ENCODE data around the gene RPS18.

Gene RPS18

DNA sequence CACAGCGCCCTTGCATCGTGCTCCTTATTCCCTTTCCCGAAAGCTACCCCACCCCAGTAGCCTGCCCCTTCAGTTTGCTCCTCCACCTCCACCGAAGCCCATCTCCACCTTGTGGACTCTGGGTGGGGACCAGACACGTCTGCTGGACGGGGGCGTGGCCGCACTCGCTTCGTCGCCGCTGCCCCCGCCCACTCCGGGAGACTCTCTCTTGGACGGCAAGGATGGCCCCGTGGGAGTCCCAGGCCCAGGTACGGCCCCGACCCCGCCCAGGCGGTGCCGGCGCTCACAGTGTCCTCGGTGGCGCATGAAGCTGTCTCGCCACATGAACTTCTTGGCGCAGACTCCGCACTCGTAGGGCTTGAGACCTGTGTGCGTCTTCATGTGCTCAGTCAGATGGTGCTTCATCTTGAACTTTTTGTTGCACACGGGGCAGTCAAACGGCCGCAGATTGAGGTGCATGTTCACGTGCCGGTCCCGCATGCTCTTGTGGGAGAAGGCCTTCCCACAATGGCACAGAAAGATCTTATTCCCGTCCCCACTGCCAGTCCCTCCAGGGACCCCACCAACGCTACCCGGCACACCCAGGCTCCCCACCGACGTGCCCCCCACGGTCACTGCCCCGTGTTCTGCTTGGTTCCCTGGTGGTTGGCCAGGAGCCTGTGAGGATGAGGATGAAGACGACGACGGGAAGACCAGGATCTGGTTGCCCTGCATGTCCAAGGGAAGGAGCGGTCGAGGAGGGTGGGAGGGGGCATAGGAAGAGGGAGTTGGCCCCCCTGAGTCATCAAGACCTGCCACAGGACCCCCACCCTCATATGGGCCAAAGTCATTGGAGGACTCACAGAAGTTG is 43.3 kb downstream of the RPS18 start:
- DNase-seq (ENCODE audit: low read depth in 2 of 2), result no peak

DNA sequence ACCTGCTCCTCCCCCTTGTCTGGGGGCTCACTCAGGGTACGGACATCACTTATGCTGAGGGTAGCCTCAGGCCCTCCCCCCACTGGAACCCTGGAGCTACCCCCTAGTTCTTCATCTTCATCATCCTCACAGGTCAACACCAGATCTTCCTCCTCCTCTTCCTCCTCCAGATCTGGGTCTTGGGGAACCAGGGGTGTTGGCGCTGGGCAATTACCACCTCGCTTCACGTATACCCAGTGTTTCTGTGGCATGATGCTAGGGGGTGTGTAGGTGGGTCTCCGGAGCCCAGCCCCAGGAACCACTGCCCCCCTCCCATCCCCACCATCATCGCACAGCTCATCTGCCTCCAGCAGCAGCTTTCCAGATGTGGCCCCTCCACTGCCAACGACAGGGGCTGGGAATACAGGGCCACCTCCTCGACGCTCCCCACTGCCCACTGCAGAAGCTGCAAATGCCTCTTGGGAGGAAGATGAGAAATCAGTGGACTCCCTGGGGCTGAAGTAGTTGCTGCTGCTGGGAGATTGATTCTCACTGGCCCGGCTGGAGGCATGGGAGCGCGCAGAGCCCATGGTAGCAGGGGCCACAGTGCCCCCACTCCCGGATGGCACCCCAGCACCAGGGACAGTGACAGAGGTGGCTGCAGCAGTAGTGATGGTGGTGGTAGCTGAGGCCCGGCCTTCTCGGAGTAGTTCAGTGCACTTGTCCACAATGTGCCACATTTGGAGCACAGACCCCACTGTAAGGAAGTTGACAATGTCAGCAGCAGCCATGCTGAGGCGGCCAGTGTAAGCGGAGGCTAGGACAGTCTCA is 44.1 kb downstream of the RPS18 start:
- no peak for DNase-seq (ENCODE audit: low read depth in 2 of 2)

DNA sequence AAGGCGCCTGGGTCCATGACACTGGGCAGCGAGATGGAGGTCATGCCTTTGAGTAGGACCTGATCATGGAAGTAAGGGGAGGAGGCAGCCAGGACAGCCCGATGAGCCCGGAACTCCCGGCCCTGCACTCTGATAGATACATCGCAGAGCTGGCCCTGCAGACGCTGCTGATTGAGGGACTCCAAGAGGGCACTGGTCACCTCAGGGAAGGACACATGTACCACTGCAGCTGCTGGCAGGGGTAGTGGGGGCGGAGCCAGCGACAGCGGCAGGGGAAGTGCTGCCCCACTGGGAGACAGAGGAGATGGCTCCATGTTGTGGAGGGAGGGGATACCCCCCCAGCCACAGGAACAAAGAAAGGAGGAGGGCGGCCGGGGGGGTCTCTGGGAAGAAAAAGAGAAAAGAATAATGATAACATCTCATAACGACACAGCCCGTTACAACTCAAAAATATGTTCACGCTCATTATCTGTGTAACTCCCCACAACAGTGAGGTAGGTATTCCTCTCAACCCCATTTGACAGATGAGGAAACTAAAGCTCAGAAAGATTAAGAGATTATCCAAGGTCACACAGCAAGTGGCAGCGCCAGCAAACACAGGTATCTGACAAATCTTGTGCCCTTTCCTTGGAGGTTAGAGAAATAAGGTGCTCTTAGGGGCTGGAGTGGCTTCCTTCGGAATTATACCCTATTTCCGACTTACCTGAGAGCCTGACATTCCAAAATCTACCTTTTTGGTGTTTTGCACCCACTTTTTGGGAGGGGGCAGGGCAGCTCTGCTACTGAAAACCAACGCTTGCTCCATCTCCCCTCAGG is 44.9 kb downstream of the RPS18 start:
- DNase-seq (ENCODE audit: low read depth in 2 of 2), result no peak

DNA sequence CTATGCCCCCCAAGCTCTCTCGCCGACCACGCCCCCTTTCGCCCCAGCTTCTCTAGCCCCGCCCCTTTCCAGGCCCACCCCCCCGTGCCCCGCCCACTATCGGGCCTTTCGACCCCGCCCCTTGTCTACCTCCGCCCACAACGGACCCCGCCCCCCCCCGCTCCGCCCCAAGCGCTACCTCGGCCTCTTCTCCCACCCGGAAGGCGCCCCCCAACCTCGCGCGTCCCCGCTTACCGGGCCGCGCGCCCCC is 45.5 kb downstream of the RPS18 start:
- DNase-seq (ENCODE audit: low read depth in 2 of 2), result peak in 1 of 2 donors; percentile 54

DNA sequence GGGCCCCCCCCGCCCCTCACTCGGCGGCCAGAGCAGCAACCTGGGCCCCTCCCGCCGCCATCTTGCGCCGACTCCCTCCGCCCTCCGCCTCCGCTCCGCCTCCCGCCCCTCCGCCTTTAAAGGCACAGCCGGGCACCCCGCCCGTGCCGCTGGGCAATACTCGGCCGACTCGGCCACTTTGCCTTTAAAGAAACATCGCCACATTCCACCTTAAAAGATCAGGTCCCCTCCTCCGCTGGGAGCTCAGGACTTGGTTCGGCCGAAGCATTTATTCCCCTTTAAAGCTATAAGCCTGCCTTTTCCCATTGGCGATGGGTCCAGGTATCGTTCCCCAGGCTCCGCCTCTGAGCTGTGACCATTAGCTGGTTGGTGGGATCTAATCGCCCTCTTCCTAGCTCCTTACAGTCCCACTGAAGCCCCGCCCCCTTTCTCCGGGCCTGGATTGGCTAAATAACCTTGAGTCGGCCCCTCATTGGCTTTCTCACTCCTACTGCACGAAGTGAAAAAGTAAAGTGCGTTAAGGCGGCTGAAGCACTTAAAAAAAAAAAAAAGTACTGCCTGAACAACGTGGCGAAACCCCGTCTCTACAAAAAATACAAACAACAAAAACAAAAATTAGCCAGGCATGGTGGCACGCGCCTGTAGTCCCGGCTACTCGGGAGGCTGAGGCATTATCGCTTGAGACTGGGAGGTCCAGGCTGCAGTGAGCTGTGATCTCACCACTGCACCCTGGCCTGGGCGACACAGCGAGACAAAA is 46.0 kb downstream of the RPS18 start, which contains the start of gene ZBTB22:
TSS of gene ZBTB22 (minus strand) at position 76 of the 757 bp plus-strand sequence. CDS start 828 bp downstream, outside the sequence.
- DNase-seq (ENCODE audit: low read depth in 2 of 2), result peak; percentile 95 to 96

DNA sequence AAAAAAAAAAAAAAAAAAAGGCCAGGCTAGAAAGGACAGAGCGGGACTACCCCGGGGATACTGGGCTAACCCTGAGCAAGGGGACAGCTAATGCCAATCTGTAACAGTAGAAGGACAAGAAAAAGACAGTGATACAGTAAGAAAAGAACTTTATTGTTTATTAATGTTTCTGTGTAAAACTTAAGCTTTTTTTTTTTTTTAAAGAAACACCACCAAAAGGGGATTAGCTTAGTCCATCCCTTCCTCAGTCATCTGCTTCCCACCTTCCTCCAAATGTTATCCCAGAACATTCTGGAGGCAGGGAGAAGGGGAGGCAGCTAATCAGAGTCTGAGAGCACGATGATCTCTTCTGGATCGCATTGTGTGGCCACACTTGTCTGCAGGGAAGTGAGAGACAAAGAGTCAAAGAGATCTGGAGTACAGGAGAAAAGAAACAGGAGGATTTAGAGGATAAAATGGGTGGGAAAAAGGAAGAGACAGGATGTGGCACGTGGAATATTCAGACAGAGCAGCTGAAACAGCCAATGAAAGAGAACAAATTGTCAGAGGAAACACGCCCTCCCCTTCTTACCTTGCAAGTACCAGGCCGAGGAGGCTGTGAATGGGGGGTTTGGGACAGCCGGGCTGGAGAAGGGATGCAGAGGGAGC is 46.7 kb downstream of the RPS18 start:
- DNase-seq (ENCODE audit: low read depth in 2 of 2), result no peak

DNA sequence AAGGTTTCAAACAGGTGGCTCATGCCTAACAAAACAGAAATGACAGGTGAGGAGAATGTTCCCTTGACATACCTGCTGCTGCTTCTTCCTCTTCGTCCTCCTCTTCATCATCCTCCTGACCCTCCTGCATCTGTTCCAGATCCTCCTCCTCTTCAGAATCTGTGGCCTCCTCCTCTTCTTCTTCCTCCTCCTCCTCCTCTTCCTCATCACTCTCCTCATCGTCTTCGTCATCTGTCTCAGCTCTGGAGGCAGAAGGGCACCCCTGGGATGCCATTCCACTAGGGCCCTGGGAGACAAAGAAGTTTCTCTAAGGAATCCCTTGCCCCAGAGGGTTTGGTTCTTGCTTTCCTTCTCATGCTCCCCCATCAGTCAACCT is 48.1 kb downstream of the RPS18 start:
- no peak for DNase-seq (ENCODE audit: low read depth in 2 of 2)

DNA sequence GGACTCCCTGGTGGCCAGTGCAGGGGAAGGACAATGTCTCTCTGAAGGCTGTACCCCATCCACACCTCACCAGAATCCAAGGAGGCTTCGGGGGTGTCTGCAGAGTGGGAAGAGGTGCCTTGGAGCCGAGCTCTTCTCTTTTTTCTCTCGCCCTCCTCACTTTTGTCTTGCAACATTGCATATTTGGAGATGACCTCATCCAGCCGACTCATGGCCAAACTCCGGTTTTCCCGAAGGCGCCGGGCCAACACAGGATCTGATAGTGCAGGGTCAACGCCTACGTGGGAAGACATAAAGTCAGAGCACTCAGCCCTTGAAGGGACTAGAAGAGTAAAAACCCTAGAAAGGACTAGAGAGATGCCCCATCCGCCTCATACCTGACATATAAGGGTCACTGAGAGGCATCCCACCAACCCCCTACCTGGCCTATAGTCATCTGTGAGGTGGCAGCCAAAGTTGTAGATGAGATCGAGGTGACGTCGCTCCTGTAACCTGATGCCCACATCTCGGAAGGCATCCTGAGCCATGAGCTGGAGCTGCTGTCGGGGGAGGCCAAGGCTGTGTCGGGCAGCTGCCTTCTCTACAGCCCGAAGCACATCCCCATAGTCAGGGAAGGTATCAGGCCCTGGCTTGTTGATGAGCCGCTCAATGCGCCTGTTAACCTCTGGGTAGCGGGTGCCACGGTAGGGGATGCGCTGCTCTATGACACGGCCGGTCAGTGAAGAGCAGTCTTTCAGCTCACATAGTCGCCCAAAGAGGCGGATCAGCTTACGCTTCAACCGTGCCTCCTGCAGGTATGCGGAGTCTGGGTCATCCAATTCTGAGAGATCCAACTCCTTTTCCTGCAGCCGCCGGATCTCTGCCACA is 48.7 kb downstream of the RPS18 start:
- DNase-seq (ENCODE audit: low read depth in 2 of 2), result no peak

DNA sequence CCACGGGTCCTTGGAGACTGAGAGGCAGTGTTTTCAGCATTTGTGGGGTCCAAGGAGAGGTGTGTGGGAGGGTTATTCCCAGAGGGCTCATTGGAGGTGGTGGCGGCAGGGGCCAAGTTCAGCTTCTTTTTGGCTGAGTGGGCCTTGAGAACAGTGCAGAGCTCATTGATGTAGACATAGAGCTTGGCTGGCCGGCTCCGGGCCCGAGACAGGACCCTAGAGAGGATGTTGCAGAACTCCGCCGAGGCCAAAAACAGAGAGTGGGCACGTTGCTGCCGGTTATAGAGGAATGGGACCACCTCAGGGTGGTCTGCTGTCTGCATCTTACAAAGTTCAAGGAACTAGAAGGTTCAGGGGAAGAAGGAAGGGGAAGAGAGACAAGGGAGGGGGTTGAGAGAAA is 49.4 kb downstream of the RPS18 start:
- no peak for DNase-seq (ENCODE audit: low read depth in 2 of 2)

DNA sequence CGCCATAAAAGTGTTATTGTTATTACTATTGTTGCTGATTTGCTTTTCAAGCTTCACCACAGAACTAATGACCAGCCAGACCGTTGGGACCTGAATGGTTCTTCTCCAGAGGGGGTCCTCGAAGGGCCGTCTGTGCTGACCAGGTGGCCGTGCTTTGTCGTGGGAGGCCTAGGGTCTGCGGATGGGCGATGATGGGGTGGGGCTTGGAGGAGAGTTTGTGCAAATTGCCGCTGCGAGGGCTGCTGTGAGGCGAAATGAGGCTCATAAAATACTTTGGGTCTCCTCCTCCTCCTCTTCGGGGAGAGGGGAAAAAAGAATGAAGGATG is 51.7 kb downstream of the RPS18 start:
- DNase-seq (ENCODE audit: low read depth in 2 of 2), result no peak

DNA sequence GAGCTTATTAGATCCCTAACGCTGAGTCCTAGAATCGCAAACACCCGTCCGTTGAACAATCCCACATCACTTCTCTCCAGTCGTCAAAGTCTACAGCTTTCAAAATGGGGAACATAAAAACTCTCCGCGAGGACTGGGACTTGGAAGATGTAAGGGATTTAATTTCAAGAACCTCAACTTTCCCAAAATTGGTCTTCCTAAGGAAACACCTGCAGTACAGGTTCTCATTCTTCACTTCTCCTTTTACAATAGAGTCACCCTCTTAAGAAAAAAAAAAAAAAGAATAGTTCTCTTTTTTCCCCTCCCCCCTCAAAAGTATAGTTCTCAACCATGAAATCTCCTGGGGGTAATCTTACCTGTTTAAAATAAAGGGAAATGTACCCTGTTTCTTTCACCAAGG is 52.2 kb downstream of the RPS18 start:
- no peak for DNase-seq (ENCODE audit: low read depth in 2 of 2)

All from activated CD4-positive, alpha-beta T cell treated with anti-CD3 and anti-CD28 coated beads for 24 hours (primary cell).